ENCODE data around the gene CAMK2B. TPM values are rescaled to one million over a fixed set of nuclear protein-coding genes. Genes with fewer than 3 reads are reported as not detected.

Gene CAMK2B
- total and polyA plus RNA-seq, 9 donors = 0.22 to 1.4 (median 0.45) TPM; not detected in 2

- WGBS, 3 donors = 44 to 54% (median 48%) methylated on average over 26 of the region's 26 CpGs
- no peak overlapping the region for H3K4me3 ChIP-seq
- DNase-seq = no peak
- intact Hi-C loops (cut with DNase I) = no loop called here
- no peaks in the 10 kb centered on the region for H3K9me3 ChIP-seq
- no peak overlapping the region for H3K27ac ChIP-seq
- H3K36me3 ChIP-seq = no peaks in the 10 kb centered on the region
- TF ChIP-seq CTCF (IDR thresholded peaks at IDR 0.05) (no peak), POLR2A (IDR thresholded peaks at IDR 0.05) (no peak), EP300 (IDR thresholded peaks at IDR 0.05) (no peak)
- no peaks in the 10 kb centered on the region for H3K4me1 ChIP-seq (ENCODE audit: insufficient read depth)
- no peaks in the 10 kb centered on the region for H3K27me3 ChIP-seq
Observed at GRCh38 chr7:44225566-44226395, 99.6 kb downstream of the CAMK2B start.

- intact Hi-C loops (cut with DNase I) = no loop called here
- H3K9me3 ChIP-seq = no peaks in the 10 kb centered on the region
- no peak overlapping the region for H3K27ac ChIP-seq
- no peaks in the 10 kb centered on the region for H3K4me1 ChIP-seq (ENCODE audit: insufficient read depth)
- DNase-seq = no peak
- WGBS, 3 donors = 57 to 72% (median 64%) methylated on average over 8 to 10 of the region's 10 CpGs
- no peaks in the 10 kb centered on the region for H3K36me3 ChIP-seq
- no peak overlapping the region for H3K4me3 ChIP-seq
- TF ChIP-seq EP300 (IDR thresholded peaks at IDR 0.05) = no peak
- TF ChIP-seq CTCF (IDR thresholded peaks at IDR 0.05) = no peak
- TF ChIP-seq POLR2A (IDR thresholded peaks at IDR 0.05) = no peak
- no peaks in the 10 kb centered on the region for H3K27me3 ChIP-seq
Observed at GRCh38 chr7:44224974-44225565, 100.3 kb downstream of the CAMK2B start.

- no peaks in the 10 kb centered on the region for H3K36me3 ChIP-seq
- 53 to 60% (median 58%) methylated on average over 18 of the region's 18 CpGs for WGBS, 3 donors
- TF ChIP-seq CTCF (IDR thresholded peaks at IDR 0.05) = no peak
- no peak for TF ChIP-seq POLR2A (IDR thresholded peaks at IDR 0.05)
- TF ChIP-seq EP300 (IDR thresholded peaks at IDR 0.05) = no peak
- H3K9me3 ChIP-seq = no peaks in the 10 kb centered on the region
- H3K27ac ChIP-seq = no peak overlapping the region
- no peaks in the 10 kb centered on the region for H3K27me3 ChIP-seq
- DNase-seq = no peak
- H3K4me1 ChIP-seq (ENCODE audit: insufficient read depth) = no peaks in the 10 kb centered on the region
- intact Hi-C loops (cut with DNase I) = no loop called here
- no peak overlapping the region for H3K4me3 ChIP-seq
Observed at GRCh38 chr7:44224080-44224973, 101.1 kb downstream of the CAMK2B start.

- H3K4me1 ChIP-seq (ENCODE audit: insufficient read depth) = no peaks in the 10 kb centered on the region
- intact Hi-C loops (cut with DNase I) = no loop called here
- H3K9me3 ChIP-seq = no peaks in the 10 kb centered on the region
- no peak for TF ChIP-seq POLR2A (IDR thresholded peaks at IDR 0.05)
- no peak for TF ChIP-seq CTCF (IDR thresholded peaks at IDR 0.05)
- no peak for TF ChIP-seq EP300 (IDR thresholded peaks at IDR 0.05)
- H3K27ac ChIP-seq = no peak overlapping the region
- 50 to 69% (median 63%) methylated on average over 5 of the region's 5 CpGs for WGBS, 3 donors
- no peaks in the 10 kb centered on the region for H3K36me3 ChIP-seq
- no peak overlapping the region for H3K4me3 ChIP-seq
- no peaks in the 10 kb centered on the region for H3K27me3 ChIP-seq
- DNase-seq = no peak
Observed at GRCh38 chr7:44223362-44224079, 101.9 kb downstream of the CAMK2B start.
